ENCODE measurements around the gene DAPL1. TPM values are rescaled to one million over a fixed set of nuclear protein-coding genes. Genes with fewer than 3 reads are reported as not detected.

The DAPL1 gene
- total RNA-seq, 1 donor from 2014 or later: not detected

Other genes with a start within 250 kb of the DAPL1 start
- gene TANC1, start 173.3 kb downstream of the DAPL1 start, total RNA-seq: 0.51 and 0.64 TPM in 2 replicates

Measured in T-helper 1 cell treated with Interleukin-12 subunit alpha and Interleukin-12 subunit beta and Interleukin-4 antibody, amounts not matched to agents 30 ng/mL and 1 ng/mL, for 36 hours (primary cell).